ENCODE results near the gene STRN. TPM values are rescaled to one million over a fixed set of nuclear protein-coding genes. Genes with fewer than 3 reads are reported as not detected.
A peak's percentile ranks its signal among the peaks of the same experiment; 100 is the strongest.
"Not testable (repeated sequence)": the region's sequence is repeated elsewhere in the genome, so short reads cannot be mapped to it uniquely, and the experiment has no call there.

The STRN gene
- total and polyA plus RNA-seq, 7 experiments from 2014 or later, result 12.4 to 35.0 (median 26.9) TPM

DNA sequence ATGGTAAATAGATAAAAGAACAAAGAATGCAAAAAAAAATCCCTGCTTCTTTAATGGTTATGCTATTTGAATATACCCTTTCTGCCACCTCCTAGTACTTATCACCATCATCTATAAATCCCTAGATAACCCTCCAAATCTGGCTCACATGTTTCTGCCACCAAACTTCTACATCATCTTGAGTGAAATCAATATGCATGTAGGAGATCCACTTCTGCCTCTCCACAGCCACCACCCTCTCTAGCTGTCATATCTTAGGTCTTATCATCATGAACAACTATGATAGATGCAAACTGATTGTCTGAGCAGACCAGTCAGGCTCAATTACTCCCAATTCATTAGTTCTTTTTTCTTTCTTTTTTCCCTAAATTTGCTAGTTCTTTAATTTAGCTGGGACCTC is 55.3 kb downstream of the STRN start:
- Mint-ChIP-seq H3K36me3 (peaks cover 4 to 15% (median 10%) of the 10 kb centered on the region in 5 donors), H3K27ac (no peak overlapping the region), H3K4me3 (no peak overlapping the region), H3K4me1 (peaks cover 0 to 8% (median 6%) of the 10 kb centered on the region in 7 donors), H3K27me3 (no peaks in the 10 kb centered on the region), H3K9me3 (no peaks in the 10 kb centered on the region)
- Histone ChIP-seq H3K27ac (ENCODE audit: low read depth, low read length) (no peak overlapping the region), H3K4me1 (ENCODE audit: control insufficient read depth in 2 of 2, insufficient read depth in 2 of 2, low read length in 2 of 2) (no peaks in the 10 kb centered on the region), H3K4me3 (ENCODE audit: low read length) (no peak overlapping the region), H3K27me3 (ENCODE audit: control insufficient read depth in 2 of 2, insufficient read depth in 2 of 2, low read length in 2 of 2) (no peaks in the 10 kb centered on the region), H3K9me3 (ENCODE audit: control insufficient read depth in 2 of 3, low read length in 3 of 3) (no peaks in the 10 kb centered on the region), H3K36me3 (ENCODE audit: control insufficient read depth in 2 of 3, insufficient read depth in 3 of 3, low read length in 3 of 3) (peaks cover 0 to 13% (median 0%) of the 10 kb centered on the region in 3 experiments)
- intact Hi-C loops (cut with micrococcal nuclease), result loop anchor here (5.0 to 10.0 kb wide), 2 partner anchors 96 to 126 kb away; no protein-coding TSS in a partner anchor
- ATAC-seq, result no peak
- CTCF ChIA-PET, result interaction anchor here (0.6 kb wide), 1 partner anchor 63 kb away, joined by 4 read pairs; no protein-coding TSS in a partner anchor
- DNase-seq, result no peak
- POLR2A ChIA-PET, result no interaction called here

GRCh38 chr2:36906277-36906676 is 60.1 kb downstream of the STRN start:
- peaks cover 0 to 7% (median 0%) of the 10 kb centered on the region in 3 experiments for H3K36me3 ChIP-seq (ENCODE audit: control insufficient read depth in 2 of 3, insufficient read depth in 3 of 3, low read length in 3 of 3)
- POLR2A ChIA-PET, result interaction anchor here (0.7 kb wide), 1 partner anchor 280 kb away, joined by 3 read pairs; no protein-coding TSS in a partner anchor
- ATAC-seq (no peak), DNase-seq (no peak)
- CTCF ChIA-PET, result no interaction called here
- peaks cover 4 to 28% (median 9%) of the 10 kb centered on the region in 5 donors for H3K36me3 Mint-ChIP-seq
- no peaks in the 10 kb centered on the region for H3K9me3 ChIP-seq (ENCODE audit: control insufficient read depth in 2 of 3, low read length in 3 of 3)
- no peak overlapping the region for H3K4me3 Mint-ChIP-seq
- no peak overlapping the region for H3K27ac ChIP-seq (ENCODE audit: low read depth, low read length)
- no peak overlapping the region for H3K27ac Mint-ChIP-seq
- H3K4me3 ChIP-seq (ENCODE audit: low read length), result no peak overlapping the region
- intact Hi-C loops (cut with micrococcal nuclease), result no loop called here
- H3K27me3 Mint-ChIP-seq, result no peaks in the 10 kb centered on the region
- H3K27me3 ChIP-seq (ENCODE audit: control insufficient read depth in 2 of 2, insufficient read depth in 2 of 2, low read length in 2 of 2), result no peaks in the 10 kb centered on the region
- no peaks in the 10 kb centered on the region for H3K4me1 ChIP-seq (ENCODE audit: control insufficient read depth in 2 of 2, insufficient read depth in 2 of 2, low read length in 2 of 2)
- peaks cover 0 to 8% (median 6%) of the 10 kb centered on the region in 7 donors for H3K4me1 Mint-ChIP-seq
- no peaks in the 10 kb centered on the region for H3K9me3 Mint-ChIP-seq

DNA sequence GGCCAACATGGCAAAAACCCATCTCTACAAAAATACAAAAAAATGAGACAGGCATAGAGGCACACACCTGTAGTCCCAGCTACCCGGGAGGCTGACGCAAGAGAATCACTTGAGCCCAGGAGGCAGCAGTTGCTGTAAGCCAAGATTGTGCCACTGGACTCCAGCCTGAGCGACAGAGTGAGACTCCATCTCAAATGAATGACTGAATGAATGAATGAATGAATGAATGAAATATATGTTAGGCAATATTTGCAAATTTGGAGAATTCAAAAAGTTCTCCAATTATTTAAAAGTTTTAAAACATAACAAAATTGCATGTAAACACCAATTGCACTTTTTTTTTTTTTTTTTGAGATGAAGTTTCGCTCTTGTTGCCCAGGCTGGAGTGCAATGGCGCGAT is 61.7 kb downstream of the STRN start:
- no peak for ATAC-seq
- DNase-seq, result no peak
- H3K4me1 ChIP-seq (ENCODE audit: control insufficient read depth in 2 of 2, insufficient read depth in 2 of 2, low read length in 2 of 2), result no peaks in the 10 kb centered on the region
- no peaks in the 10 kb centered on the region for H3K27me3 ChIP-seq (ENCODE audit: control insufficient read depth in 2 of 2, insufficient read depth in 2 of 2, low read length in 2 of 2)
- no peak overlapping the region for H3K4me3 ChIP-seq (ENCODE audit: low read length)
- Mint-ChIP-seq H3K27ac (no peak overlapping the region), H3K4me1 (peaks cover 0 to 9% (median 4%) of the 10 kb centered on the region in 7 donors), H3K27me3 (no peaks in the 10 kb centered on the region), H3K9me3 (no peaks in the 10 kb centered on the region), H3K36me3 (peaks cover 4 to 40% (median 16%) of the 10 kb centered on the region in 5 donors), H3K4me3 (no peak overlapping the region)
- ChIA-PET CTCF (no interaction called here), POLR2A (interaction anchor here (0.8 kb wide), 1 partner anchor 9 kb away, joined by 4 read pairs; no protein-coding TSS in a partner anchor)
- H3K9me3 ChIP-seq (ENCODE audit: control insufficient read depth in 2 of 3, low read length in 3 of 3), result no peaks in the 10 kb centered on the region
- intact Hi-C loops (cut with micrococcal nuclease), result no loop called here
- no peak overlapping the region for H3K27ac ChIP-seq (ENCODE audit: low read depth, low read length)
- H3K36me3 ChIP-seq (ENCODE audit: control insufficient read depth in 2 of 3, insufficient read depth in 3 of 3, low read length in 3 of 3), result peaks cover 0 to 10% (median 0%) of the 10 kb centered on the region in 3 experiments

GRCh38 chr2:36902385-36903120 is 63.8 kb downstream of the STRN start:
- intact Hi-C loops (cut with micrococcal nuclease), result no loop called here
- ATAC-seq (no peak), DNase-seq (no peak)
- Mint-ChIP-seq H3K4me1 (peaks cover 0 to 5% (median 0%) of the 10 kb centered on the region in 7 donors), H3K9me3 (no peaks in the 10 kb centered on the region), H3K27ac (no peak overlapping the region), H3K4me3 (no peak overlapping the region), H3K27me3 (no peaks in the 10 kb centered on the region), H3K36me3 (peaks cover 0 to 37% (median 17%) of the 10 kb centered on the region in 5 donors)
- Histone ChIP-seq H3K9me3 (ENCODE audit: control insufficient read depth in 2 of 3, low read length in 3 of 3) (no peaks in the 10 kb centered on the region), H3K27ac (ENCODE audit: low read depth, low read length) (no peak overlapping the region), H3K27me3 (ENCODE audit: control insufficient read depth in 2 of 2, insufficient read depth in 2 of 2, low read length in 2 of 2) (no peaks in the 10 kb centered on the region), H3K4me3 (ENCODE audit: low read length) (no peak overlapping the region), H3K4me1 (ENCODE audit: control insufficient read depth in 2 of 2, insufficient read depth in 2 of 2, low read length in 2 of 2) (no peaks in the 10 kb centered on the region), H3K36me3 (ENCODE audit: control insufficient read depth in 2 of 3, insufficient read depth in 3 of 3, low read length in 3 of 3) (peaks cover 0 to 16% (median 0%) of the 10 kb centered on the region in 3 experiments)
- CTCF ChIA-PET, result no interaction called here
- POLR2A ChIA-PET, result no interaction called here

GRCh38 chr2:36892805-36893204 is 73.5 kb downstream of the STRN start:
- Histone ChIP-seq H3K4me1 (ENCODE audit: control insufficient read depth in 2 of 2, insufficient read depth in 2 of 2, low read length in 2 of 2) (no peaks in the 10 kb centered on the region), H3K9me3 (ENCODE audit: control insufficient read depth in 2 of 3, low read length in 3 of 3) (no peaks in the 10 kb centered on the region), H3K36me3 (ENCODE audit: control insufficient read depth in 2 of 3, insufficient read depth in 3 of 3, low read length in 3 of 3) (peaks cover 0 to 11% (median 3%) of the 10 kb centered on the region in 3 experiments), H3K27ac (ENCODE audit: low read depth, low read length) (no peak overlapping the region), H3K27me3 (ENCODE audit: control insufficient read depth in 2 of 2, insufficient read depth in 2 of 2, low read length in 2 of 2) (no peaks in the 10 kb centered on the region), H3K4me3 (ENCODE audit: low read length) (no peak overlapping the region)
- ATAC-seq (no peak), DNase-seq (no peak)
- Mint-ChIP-seq H3K27me3 (no peaks in the 10 kb centered on the region), H3K36me3 (peaks cover 0 to 44% (median 32%) of the 10 kb centered on the region in 5 donors), H3K4me3 (no peak overlapping the region), H3K27ac (no peak overlapping the region), H3K4me1 (peaks cover 0 to 6% (median 0%) of the 10 kb centered on the region in 7 donors), H3K9me3 (no peaks in the 10 kb centered on the region)
- intact Hi-C loops (cut with micrococcal nuclease), result no loop called here
- ChIA-PET POLR2A (no interaction called here), CTCF (no interaction called here)

DNA sequence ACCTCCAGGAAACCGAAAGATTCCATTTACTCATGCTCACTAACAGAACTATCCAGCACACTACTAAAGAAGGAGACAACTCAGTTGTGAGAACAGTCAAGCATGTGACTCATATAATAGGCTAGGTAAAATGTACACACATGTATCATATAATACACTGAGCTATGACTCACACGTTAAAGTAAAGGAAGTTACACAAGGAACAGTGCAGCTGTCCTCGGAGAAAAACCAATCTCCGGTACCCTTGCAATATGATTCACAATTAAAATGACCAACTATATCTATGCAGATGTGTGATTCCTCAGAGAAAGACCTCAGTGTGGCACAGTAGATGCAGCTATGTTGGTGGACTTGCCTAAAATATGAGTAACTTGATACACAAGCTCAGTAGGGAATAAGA is 76.5 kb downstream of the STRN start:
- H3K4me3 Mint-ChIP-seq, result peak overlapping the region in 1 of 10 donors; percentile 39
- intact Hi-C loops (cut with micrococcal nuclease), result no loop called here
- Histone ChIP-seq H3K27me3 (ENCODE audit: control insufficient read depth in 2 of 2, insufficient read depth in 2 of 2, low read length in 2 of 2) (no peaks in the 10 kb centered on the region), H3K4me3 (ENCODE audit: low read length) (no peak overlapping the region), H3K27ac (ENCODE audit: low read depth, low read length) (no peak overlapping the region), H3K9me3 (ENCODE audit: control insufficient read depth in 2 of 3, low read length in 3 of 3) (no peaks in the 10 kb centered on the region), H3K4me1 (ENCODE audit: control insufficient read depth in 2 of 2, insufficient read depth in 2 of 2, low read length in 2 of 2) (no peaks in the 10 kb centered on the region), H3K36me3 (ENCODE audit: control insufficient read depth in 2 of 3, insufficient read depth in 3 of 3, low read length in 3 of 3) (peaks cover 0 to 18% (median 3%) of the 10 kb centered on the region in 3 experiments)
- no peak for DNase-seq
- H3K4me1 Mint-ChIP-seq, result peaks cover 0 to 6% (median 0%) of the 10 kb centered on the region in 7 donors
- ATAC-seq, result peak; percentile 81
- no peaks in the 10 kb centered on the region for H3K9me3 Mint-ChIP-seq
- CTCF ChIA-PET, result no interaction called here
- no peaks in the 10 kb centered on the region for H3K27me3 Mint-ChIP-seq
- peak overlapping the region in 1 of 9 donors; percentile 71 for H3K27ac Mint-ChIP-seq
- peaks cover 0 to 39% (median 35%) of the 10 kb centered on the region in 5 donors for H3K36me3 Mint-ChIP-seq
- POLR2A ChIA-PET, result no interaction called here

DNA sequence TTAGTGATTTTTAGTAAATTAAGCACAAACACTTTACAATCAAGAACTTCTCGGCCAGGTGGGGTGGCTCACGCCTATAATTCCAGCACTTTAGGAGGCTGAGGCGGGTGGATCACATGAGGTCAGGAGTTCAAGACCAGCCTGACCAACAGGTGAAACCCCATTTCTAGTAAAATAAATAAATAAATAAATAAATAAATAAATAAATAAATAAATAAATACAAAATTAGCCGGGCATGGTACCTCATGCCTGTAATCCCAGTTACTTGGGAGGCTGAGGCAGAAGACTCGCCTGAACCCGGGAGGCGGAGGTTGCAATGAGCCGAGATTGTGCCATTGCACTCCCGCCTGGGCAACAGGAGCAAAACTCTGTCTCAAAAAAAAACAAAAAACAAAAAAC is 79.2 kb downstream of the STRN start:
- H3K27me3 ChIP-seq (ENCODE audit: control insufficient read depth in 2 of 2, insufficient read depth in 2 of 2, low read length in 2 of 2); intact Hi-C loops (cut with micrococcal nuclease); H3K4me3 Mint-ChIP-seq; H3K4me1 Mint-ChIP-seq; POLR2A ChIA-PET; ATAC-seq; H3K27me3 Mint-ChIP-seq; H3K27ac ChIP-seq (ENCODE audit: low read depth, low read length); H3K4me1 ChIP-seq (ENCODE audit: control insufficient read depth in 2 of 2, insufficient read depth in 2 of 2, low read length in 2 of 2); H3K4me3 ChIP-seq (ENCODE audit: low read length); H3K9me3 ChIP-seq (ENCODE audit: control insufficient read depth in 2 of 3, low read length in 3 of 3); CTCF ChIA-PET; H3K27ac Mint-ChIP-seq; DNase-seq; H3K9me3 Mint-ChIP-seq: not testable (repeated sequence)
- H3K36me3 Mint-ChIP-seq, result peaks cover 0 to 29% (median 23%) of the 10 kb centered on the region in 5 donors
- H3K36me3 ChIP-seq (ENCODE audit: control insufficient read depth in 2 of 3, insufficient read depth in 3 of 3, low read length in 3 of 3), result peaks cover 0 to 24% (median 7%) of the 10 kb centered on the region in 3 experiments

Data from naive thymus-derived CD4-positive, alpha-beta T cell (primary cell).